HUES48 (cell line): Measurements from ENCODE around the gene ELP4.

Source experiments
- H3K27ac ChIP-seq: one replicate; pipeline ENCODE4 v1.7.0; 2013; ENCODE audit warnings: low read depth, low read length, inconsistent platforms
- H3K27me3 ChIP-seq: 2 replicates; pipeline ENCODE4 v1.6.1; 2013; ENCODE audit warnings: mild to moderate bottlenecking, low read length; ENCODE audit not compliant: control insufficient read depth, insufficient read depth
- H3K36me3 ChIP-seq: 2 replicates; pipeline ENCODE4 v1.6.1; 2013; ENCODE audit warnings: low read length; ENCODE audit not compliant: control insufficient read depth, insufficient read depth
- H3K4me1 ChIP-seq: 2 replicates; pipeline ENCODE4 v1.6.1; 2013; ENCODE audit warnings: mild to moderate bottlenecking, low read length; ENCODE audit not compliant: control insufficient read depth, insufficient read depth
- H3K4me3 ChIP-seq: 2 replicates; pipeline ENCODE4 v1.5.1; 2013; ENCODE audit warnings: mild to moderate bottlenecking, low read depth, low read length
- H3K9ac ChIP-seq: 2 replicates; pipeline ENCODE4 v1.6.1; 2013; ENCODE audit warnings: mild to moderate bottlenecking, low read depth, low read length, moderate library complexity
- H3K9me3 ChIP-seq: 2 replicates; pipeline ENCODE4 v1.6.1; 2013; ENCODE audit warnings: low read length; ENCODE audit not compliant: control insufficient read depth, insufficient read depth

Gene ELP4

DNA sequence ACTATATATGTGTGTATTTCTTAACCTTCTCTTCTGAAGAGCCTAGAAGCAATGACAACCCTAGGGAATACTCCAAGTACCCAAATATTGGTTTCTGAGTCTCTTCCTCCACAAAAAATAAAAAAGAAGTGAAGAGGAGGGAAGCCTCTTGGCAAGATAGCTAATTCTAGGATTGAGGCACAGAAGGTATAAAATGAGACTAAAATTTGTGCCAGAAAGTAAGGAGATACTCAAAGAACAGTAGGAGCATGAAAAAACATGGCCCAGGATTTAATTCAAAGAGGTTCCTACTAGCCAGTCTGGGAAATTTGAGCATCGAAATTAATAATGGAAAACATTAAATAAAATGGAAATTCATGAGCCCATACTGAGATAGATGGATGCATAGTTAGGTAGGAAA lies 189.5 kb downstream of the ELP4 start:
- Histone ChIP-seq H3K4me3 (no peak overlapping the region), H3K36me3 (no peaks in the 10 kb centered on the region), H3K9me3 (no peaks in the 10 kb centered on the region), H3K9ac (no peak overlapping the region), H3K27me3 (no peaks in the 10 kb centered on the region), H3K27ac (no peak overlapping the region), H3K4me1 (no peaks in the 10 kb centered on the region)

DNA sequence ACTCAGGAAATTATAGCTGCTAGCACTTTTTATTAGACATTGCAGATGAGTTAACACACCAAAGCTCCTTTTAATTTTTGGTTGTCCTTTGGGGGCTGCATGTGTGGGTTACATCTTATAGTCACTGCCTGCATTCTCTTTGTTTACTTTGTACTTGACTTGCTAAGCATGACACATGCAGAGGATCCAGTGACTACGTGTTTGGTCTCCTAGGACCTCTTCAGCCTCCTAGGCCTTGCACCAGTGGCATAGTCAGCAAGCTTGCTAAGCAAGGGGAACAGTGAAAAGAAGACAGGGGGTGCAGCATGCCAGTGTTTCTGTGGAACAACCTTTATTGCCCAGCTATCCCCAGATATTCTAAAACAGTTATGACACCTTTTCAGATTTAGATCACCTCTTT lies 193.4 kb downstream of the ELP4 start:
- Histone ChIP-seq H3K36me3 (no peaks in the 10 kb centered on the region), H3K9ac (no peak overlapping the region), H3K4me3 (no peak overlapping the region), H3K27me3 (no peaks in the 10 kb centered on the region), H3K4me1 (no peaks in the 10 kb centered on the region), H3K9me3 (no peaks in the 10 kb centered on the region), H3K27ac (no peak overlapping the region)

DNA sequence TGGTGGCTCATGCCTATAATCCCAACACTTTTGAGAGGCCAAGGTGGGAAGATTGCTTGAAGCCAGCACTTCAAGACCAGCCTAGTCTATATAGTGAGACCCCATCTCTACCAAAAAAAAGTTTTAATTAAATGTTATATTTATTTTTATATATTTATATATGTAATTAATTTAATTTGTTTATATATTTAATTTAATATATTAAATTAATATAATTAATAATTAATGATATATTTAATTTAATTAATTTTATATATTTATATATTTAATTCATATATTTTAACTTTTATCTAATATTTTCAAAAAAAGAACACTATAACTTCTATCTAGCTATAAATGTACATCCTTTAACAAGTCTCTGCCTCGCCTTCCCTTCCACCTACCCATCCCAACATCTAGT lies 196.8 kb downstream of the ELP4 start:
- Histone ChIP-seq H3K4me1 (no peaks in the 10 kb centered on the region), H3K27me3 (no peaks in the 10 kb centered on the region), H3K36me3 (no peaks in the 10 kb centered on the region), H3K27ac (no peak overlapping the region), H3K9me3 (no peaks in the 10 kb centered on the region), H3K4me3 (no peak overlapping the region), H3K9ac (no peak overlapping the region)

DNA sequence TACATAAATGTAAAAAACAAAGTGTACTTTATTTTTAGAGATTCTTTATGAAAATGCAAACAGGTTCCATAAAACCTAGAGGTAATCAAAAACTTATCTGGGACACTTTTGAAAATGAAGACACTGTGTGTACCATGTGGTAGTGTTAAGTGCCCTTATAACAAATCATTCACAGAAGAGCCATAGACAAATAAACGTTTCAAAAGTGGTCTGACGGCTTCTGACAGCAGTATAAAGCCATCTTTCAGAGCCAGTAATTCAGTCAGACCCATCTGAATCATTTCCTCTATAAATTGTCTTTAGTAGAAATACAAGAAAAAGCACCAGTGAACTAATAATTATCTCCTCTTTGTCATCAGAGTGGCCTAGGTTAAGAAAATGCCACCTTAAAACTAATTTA lies 201.6 kb downstream of the ELP4 start:
- Histone ChIP-seq H3K9ac (no peak overlapping the region), H3K4me1 (peaks cover 15% of the 10 kb centered on the region), H3K9me3 (no peaks in the 10 kb centered on the region), H3K36me3 (no peaks in the 10 kb centered on the region), H3K27ac (no peak overlapping the region), H3K27me3 (no peaks in the 10 kb centered on the region), H3K4me3 (no peak overlapping the region)

DNA sequence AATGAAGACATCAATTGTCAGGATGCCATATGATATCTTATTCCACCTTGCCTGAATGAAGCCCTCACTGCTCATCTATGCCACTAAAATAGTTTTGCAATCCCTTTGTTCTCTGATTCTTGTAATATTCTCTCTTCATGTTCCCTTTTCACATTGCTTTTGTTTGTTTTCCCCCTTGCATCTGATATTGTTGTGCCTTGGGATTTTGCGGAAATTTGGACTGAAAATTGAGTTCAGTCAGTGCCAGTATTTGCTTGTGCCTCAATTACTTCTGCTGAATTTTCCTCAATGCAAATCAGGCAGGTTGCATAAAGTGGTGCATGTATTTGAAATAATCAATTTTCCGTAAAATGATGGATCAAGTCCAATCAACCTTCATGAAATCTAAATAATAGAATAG lies 203.3 kb downstream of the ELP4 start:
- Histone ChIP-seq H3K27ac (no peak overlapping the region), H3K27me3 (no peaks in the 10 kb centered on the region), H3K4me1 (peaks cover 15% of the 10 kb centered on the region), H3K9me3 (no peaks in the 10 kb centered on the region), H3K36me3 (no peaks in the 10 kb centered on the region), H3K4me3 (no peak overlapping the region), H3K9ac (no peak overlapping the region)

DNA sequence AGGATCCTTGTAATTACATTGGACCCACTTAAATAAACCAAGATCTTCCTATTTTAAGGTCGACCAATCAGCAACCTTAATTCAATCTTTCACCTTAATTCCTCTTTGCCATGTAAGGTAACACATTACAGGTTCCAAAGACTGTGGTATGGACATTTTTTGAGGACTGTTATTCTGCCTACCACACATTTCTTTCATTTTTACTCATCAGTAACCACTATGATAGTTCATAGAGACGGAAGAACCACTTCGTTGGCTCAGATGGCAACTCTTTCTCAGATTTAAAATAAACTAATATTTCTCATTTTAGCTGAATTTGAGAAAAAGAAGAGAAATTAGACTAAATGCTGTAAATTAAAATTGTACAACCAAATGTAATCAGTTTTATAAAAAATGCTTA lies 205.3 kb downstream of the ELP4 start:
- H3K9me3 ChIP-seq = no peaks in the 10 kb centered on the region
- H3K4me3 ChIP-seq = no peak overlapping the region
- no peak overlapping the region for H3K9ac ChIP-seq
- H3K4me1 ChIP-seq = peaks cover 21% of the 10 kb centered on the region
- no peaks in the 10 kb centered on the region for H3K36me3 ChIP-seq
- no peak overlapping the region for H3K27ac ChIP-seq
- no peaks in the 10 kb centered on the region for H3K27me3 ChIP-seq

DNA sequence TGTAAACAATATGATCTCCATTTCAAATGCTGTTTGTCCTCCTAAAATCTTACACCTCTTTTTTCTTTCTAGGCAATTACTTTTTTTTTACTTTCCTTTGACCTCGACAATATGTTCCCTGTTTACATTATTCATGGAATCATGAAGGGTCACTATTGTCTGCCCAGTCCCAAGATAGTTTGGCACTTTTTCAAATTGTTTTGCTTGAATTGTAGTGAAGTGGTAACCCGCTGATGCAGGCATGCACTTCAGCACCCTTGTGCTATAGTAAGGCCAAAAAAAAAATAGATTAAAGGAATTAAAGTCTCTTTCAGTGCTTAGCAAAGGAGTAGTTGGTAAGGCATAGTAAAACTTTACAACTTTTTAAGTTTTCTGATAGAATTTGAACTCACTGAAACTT lies 210.7 kb downstream of the ELP4 start:
- no peak overlapping the region for H3K9ac ChIP-seq
- no peaks in the 10 kb centered on the region for H3K9me3 ChIP-seq
- no peak overlapping the region; the same call in 1 of the 2 replicates for H3K4me3 ChIP-seq
- H3K27me3 ChIP-seq = no peaks in the 10 kb centered on the region
- peaks cover 27% of the 10 kb centered on the region for H3K4me1 ChIP-seq
- peak overlapping the region; percentile 39 for H3K27ac ChIP-seq
- no peaks in the 10 kb centered on the region for H3K36me3 ChIP-seq

DNA sequence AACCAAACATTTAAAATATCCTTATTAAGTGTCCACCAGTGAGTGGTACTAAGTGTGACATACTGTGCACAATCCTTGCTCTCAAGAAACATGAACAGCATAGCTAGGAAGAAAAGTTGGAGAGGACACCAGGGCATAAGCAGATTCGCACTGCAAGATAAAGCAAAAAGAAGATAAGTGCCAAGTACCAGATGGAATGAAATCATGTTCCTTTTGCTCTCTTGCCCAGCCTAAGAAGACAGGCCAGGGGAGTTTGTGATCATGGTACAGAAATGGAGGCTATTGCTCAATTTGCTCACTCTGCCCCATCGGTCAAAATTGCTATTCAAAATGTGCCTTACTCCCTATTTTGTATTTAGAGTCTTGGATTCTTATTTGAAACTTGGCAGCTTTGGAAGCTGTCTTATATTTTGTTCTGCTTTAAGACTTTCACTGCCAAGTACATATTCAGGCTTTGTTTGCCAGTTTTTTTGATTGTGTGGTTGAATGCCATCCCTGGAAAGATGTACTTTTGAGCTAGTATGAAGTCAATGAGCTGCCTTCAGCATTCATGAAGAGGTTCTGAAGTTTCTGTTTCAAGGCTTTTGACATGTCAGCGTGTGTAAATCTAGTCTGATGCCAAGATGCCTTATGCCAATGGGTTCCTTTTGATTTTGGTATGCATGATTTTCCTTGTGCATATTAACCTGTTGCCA lies 211.3 kb downstream of the ELP4 start:
- Histone ChIP-seq H3K36me3 (no peaks in the 10 kb centered on the region), H3K9ac (no peak overlapping the region), H3K4me3 (no peak overlapping the region), H3K4me1 (peaks cover 27% of the 10 kb centered on the region), H3K27ac (peak overlapping the region; percentile 39), H3K27me3 (no peaks in the 10 kb centered on the region), H3K9me3 (no peaks in the 10 kb centered on the region)

DNA sequence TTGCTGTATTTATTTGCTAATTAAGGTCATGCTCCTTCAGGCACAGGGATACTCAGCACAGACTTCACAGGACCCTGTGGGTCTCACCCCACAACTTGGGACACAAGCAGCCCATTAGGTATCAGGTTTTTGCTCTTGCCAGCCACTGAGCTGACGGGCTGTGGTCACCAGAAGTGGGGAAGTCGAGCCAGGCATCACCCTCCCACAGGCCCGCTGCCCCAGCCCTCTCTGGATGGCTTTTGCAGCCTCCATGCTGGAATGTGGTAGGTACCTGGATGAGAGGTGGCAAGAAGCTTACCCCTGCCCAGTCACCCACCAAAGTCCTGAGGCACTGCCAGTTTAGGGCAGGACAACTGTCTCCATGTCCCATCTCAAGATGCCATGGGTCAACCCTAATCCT lies 213.2 kb downstream of the ELP4 start:
- no peaks in the 10 kb centered on the region for H3K36me3 ChIP-seq
- H3K9me3 ChIP-seq = no peaks in the 10 kb centered on the region
- no peak overlapping the region for H3K4me3 ChIP-seq
- H3K27me3 ChIP-seq = no peaks in the 10 kb centered on the region
- peaks cover 27% of the 10 kb centered on the region for H3K4me1 ChIP-seq
- H3K27ac ChIP-seq = no peak overlapping the region
- no peak overlapping the region for H3K9ac ChIP-seq

DNA sequence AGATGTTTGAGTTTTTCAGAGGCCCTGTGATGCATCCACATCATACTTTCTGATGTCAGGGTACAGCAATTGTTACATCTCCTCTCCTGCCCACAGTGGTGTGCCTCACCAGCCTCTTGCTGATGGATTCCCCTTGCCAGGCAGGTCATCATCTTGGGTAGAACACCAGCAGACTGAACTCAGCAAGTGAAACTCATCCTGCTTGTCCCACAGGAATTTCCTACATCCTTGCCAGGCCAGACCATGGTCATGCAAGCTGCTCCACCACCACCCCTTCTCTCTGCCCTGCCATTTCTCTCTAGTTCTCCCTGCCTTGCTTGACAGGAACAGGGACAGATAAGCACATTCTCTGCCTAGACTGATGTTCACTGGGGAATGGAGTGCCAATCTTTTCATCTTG lies 215.6 kb downstream of the ELP4 start:
- H3K9ac ChIP-seq = no peak overlapping the region
- no peaks in the 10 kb centered on the region for H3K9me3 ChIP-seq
- no peak overlapping the region for H3K27ac ChIP-seq
- no peaks in the 10 kb centered on the region for H3K36me3 ChIP-seq
- H3K27me3 ChIP-seq = no peaks in the 10 kb centered on the region
- H3K4me1 ChIP-seq = peaks cover 18% of the 10 kb centered on the region
- no peak overlapping the region for H3K4me3 ChIP-seq

DNA sequence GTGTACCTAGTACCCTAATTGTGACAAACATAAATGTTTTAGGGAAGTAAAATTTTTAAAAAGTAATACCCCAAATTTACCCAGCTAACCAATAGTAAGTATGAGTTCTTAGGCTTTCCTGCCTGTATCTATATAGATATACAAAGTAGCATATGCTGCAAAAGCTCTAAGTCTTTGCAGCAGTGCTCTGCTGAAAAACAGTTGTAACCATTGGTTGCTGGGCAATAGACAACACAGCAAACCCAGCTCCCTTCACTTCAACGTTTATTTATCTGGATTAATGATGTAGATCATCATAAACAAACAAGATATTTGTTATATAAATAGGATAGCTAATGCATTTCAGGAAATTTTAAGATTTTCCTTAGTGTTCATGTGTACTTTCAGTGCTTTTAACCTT lies 218.9 kb downstream of the ELP4 start:
- Histone ChIP-seq H3K4me1 (no peaks in the 10 kb centered on the region), H3K36me3 (no peaks in the 10 kb centered on the region), H3K9ac (no peak overlapping the region), H3K4me3 (no peak overlapping the region), H3K27ac (no peak overlapping the region), H3K27me3 (no peaks in the 10 kb centered on the region), H3K9me3 (peaks cover 13% of the 10 kb centered on the region; the same call in 1 of the 2 replicates)
